K562 treated with DMSO at 1 percent for 24 hours (cell line): ENCODE results near the gene ZNF646. TPM values are rescaled to one million over a fixed set of nuclear protein-coding genes. Genes with fewer than 3 reads are reported as not detected.

Experiments
- total RNA-seq: library from RNA; unstranded; fragments of 300-600 nt; gene quantifications from 2 replicates; pipeline ENCODE4 v1.2.3, GENCODE V29; 2022; ENCODE audit warnings: low read depth; ENCODE audit not compliant: insufficient read depth

Gene ZNF646, protein sequence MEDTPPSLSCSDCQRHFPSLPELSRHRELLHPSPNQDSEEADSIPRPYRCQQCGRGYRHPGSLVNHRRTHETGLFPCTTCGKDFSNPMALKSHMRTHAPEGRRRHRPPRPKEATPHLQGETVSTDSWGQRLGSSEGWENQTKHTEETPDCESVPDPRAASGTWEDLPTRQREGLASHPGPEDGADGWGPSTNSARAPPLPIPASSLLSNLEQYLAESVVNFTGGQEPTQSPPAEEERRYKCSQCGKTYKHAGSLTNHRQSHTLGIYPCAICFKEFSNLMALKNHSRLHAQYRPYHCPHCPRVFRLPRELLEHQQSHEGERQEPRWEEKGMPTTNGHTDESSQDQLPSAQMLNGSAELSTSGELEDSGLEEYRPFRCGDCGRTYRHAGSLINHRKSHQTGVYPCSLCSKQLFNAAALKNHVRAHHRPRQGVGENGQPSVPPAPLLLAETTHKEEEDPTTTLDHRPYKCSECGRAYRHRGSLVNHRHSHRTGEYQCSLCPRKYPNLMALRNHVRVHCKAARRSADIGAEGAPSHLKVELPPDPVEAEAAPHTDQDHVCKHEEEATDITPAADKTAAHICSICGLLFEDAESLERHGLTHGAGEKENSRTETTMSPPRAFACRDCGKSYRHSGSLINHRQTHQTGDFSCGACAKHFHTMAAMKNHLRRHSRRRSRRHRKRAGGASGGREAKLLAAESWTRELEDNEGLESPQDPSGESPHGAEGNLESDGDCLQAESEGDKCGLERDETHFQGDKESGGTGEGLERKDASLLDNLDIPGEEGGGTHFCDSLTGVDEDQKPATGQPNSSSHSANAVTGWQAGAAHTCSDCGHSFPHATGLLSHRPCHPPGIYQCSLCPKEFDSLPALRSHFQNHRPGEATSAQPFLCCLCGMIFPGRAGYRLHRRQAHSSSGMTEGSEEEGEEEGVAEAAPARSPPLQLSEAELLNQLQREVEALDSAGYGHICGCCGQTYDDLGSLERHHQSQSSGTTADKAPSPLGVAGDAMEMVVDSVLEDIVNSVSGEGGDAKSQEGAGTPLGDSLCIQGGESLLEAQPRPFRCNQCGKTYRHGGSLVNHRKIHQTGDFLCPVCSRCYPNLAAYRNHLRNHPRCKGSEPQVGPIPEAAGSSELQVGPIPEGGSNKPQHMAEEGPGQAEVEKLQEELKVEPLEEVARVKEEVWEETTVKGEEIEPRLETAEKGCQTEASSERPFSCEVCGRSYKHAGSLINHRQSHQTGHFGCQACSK (N-terminal part only)
- 20.6 and 23.7 TPM in 2 replicates for total RNA-seq

DNA sequence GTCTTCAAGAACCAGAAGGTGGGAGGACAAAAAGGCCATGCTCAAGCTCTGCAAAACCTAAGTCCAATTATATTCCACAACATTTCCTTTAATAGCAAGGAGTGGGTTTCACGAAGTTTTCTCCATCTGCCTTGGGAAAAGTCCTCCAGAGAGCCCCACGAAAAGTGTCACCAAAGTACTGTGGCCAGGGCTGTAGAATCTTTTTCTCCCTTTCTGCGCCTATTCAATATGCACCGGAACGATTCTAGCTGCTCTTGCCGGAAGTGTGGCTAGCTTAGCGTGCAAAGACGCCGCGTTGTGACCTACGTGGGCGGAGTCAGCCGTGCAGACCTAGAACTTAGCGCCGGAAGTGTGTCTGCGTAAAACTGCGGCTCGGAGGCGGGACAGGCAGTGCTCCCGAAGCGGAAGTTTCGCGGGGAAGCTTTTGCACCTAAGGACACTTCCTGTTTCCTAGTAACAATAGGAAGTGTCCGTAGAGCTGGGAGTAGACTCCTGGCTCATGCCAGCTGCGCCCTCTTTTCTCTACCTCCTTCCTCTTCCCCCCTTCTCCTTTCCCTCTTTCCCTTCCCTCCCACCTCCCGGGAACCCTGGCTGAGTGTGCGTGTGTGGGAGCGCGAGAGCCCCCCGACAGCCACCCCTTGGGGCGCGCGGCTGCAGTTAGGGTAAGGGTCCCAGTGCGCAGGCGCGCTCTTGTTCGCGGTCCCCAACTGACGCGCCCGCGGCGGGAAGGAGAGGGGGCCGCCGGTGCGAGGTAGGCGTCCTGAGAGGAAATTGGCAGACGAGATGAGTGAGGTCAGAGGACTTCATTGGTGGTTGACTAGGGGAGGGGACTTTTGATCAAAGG, at the start of gene ZNF646, which contains the start of gene ZNF668:
Gene ZNF646 (plus strand): TSS at position 453 of the 844 bp plus-strand sequence. CDS start 1,903 bp downstream, outside the sequence.
Gene ZNF668 (minus strand): TSS at position 271 of the 844 bp plus-strand sequence. CDS start 9,781 bp downstream, outside the sequence.

DNA sequence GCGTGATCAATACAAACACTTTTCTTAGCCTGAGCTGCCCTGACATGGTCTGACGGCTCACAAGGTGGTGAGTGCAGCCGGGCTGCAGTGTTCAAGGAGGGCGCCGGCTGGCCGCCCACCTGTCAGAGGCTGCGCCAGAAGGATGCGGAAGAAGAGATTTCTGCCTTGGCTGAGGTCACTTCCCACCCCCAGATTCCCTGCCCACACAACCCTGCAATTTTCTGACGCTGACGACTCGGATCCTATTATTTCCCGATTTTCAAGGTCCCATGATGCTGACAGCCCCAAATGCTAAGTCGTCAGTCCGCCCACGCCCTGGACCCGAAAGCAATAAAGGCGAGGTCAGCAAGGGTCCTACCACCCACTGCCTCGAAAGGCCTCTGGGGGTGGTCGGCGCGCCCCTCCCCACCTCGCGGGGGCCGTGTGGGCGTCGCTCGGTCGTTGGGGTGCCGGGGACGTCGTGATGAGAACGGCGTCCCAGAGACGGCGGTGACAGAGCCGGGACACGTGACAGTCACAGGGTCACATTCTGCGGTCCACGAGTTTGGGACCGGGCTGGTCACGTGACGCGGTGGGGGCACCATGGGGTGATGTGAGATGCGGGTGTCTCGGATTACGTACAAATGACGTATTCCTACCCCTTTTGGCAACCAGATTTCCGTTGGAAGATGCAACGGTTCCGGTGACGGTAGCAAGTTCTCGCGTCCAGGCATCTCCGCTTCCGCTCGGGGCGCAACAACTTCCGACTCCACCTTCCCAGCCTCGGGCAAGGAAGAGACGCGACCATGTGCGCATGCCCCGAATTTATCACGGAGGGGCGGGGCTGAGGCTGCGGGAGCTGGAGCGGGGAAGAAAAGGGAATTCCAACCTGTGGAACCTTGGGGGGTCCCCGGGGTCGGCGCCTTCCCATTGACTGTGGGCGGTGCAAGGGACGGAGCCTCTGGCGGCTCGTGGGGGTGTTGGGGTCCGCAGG, 41.2 kb upstream of the ZNF646 start, which contains the start of gene STX4:
Gene STX4 (plus strand): TSS at position 823 of the 973 bp plus-strand sequence. CDS start 248 bp downstream, outside the sequence.

GRCh38 chr16:31088459-31089183, 14.4 kb downstream of the ZNF646 start, which contains the start of gene PRSS53:
Gene PRSS53 (minus strand): TSS chr16:31088943. CDS start chr16:31088809, 134 bp downstream.

DNA sequence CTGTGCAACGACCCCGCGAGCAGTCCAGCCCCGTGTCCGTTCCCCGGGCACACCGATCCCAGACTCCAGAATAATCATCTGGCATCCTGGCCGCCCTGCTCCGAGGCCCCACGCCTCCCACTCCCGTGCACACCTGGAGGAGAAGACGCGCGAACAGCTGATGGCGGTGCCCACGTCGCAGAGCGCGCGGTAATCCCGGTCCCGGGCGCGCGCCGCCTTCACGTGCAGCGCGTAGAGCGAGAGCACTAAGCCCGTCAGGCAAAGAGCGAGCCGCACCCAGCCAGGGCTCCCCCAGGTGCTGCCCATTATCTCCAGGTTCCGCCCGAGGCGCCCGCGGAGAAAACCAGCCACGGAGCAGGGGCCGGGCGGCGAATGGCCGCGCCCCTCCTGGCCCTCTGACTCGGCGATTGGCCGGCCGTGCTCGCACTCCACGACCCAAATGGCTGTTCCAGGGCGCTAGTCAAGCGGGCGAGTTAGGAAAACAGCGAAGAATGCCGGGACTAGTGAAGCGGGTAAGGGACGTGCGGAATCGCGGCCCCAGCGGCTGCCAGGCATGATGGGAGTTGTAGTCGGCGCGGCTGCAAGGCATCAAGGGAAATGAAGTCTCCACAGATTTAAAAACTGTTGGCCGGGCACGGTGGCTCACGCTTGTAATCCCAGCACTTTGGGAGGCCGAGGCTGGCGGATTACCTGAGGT, 20.4 kb downstream of the ZNF646 start, which contains the start of gene VKORC1:
Gene VKORC1 (minus strand): TSS at position 374 of the 697 bp plus-strand sequence. CDS start 68 bp downstream, at position 306.

DNA sequence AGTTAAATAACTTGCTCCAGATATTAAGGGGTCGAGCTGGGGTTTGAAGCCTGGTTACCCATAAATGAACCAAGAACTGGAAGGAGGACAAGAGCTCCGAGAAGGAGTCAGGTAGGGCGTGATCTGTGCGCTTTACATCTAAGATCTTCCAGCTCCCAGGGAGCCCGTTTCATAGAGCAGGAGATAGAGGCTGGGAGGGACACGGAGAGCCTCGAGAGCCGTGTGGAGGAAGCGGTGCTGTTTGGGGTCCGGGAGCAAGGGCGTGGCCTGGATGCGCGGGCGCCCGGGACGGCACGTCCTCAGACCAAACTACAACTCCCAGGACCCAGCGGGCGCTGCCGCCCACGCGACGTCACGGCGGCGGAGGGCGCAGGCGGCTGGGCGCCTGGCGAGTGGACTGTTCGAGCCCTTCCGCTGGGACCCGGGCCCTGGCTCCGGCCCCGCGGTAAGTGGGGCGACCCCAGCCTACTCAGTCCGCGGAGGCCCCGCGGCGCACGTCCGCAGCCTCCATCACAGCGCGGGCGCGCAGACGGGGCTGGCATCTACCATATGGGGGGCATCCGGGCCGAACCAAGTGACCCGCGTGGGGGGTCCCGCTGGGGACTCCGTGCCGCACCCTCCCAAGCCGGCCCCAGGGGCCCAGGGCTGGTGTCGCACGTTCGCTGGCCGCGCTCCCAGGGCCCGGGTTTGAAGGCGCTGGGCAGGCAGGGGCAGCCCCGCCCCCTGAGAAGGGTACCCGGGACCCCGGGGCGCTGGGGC, 34.0 kb downstream of the ZNF646 start, which contains the start of gene BCKDK:
Gene BCKDK (plus strand): TSS at position 352 of the 759 bp plus-strand sequence. CDS start 838 bp downstream, outside the sequence.

DNA sequence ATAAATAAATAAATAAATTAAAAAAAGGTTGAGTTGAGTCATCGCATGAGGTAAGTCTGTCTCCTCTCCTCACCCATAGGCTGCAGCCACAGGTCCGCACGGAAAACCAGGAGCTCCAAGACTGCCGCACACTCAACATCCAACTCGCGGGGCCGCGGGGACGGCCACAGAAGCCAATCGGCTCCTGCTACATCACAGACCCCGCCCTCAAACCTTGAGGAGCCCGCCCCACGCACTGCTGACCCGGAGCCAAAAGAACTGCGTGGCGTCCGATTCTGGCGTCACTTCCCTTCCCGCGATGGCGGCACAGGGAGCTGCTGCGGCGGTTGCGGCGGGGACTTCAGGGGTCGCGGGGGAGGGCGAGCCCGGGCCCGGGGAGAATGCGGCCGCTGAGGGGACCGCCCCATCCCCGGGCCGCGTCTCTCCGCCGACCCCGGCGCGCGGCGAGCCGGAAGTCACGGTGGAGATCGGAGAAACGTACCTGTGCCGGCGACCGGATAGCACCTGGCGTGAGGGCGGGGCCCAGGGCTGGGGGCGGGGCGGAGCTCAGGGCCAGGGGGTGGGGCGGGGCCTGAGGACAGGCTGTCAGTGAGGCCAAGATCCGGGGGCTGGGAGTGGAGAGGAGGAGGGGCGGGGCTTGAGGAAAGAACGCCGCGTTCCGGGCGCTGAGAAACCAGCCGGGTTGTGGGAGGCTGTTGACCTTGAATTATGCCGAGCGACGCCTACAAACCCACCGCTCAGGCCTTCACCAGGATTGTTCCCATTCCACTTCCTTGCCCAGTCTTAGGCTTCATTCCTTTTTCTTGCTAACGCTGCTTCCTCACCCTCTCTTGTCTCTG, 43.4 kb downstream of the ZNF646 start, which contains the start of gene KAT8:
Gene KAT8 (plus strand): TSS at position 281 of the 839 bp plus-strand sequence. CDS start 18 bp downstream, at position 299.

Other genes starting within 250 kb of the ZNF646 start
- 39.7 and 39.8 TPM in 2 replicates for gene BCL7C, start 180.3 kb upstream of the ZNF646 start, total RNA-seq
- gene CTF1, start 177.8 kb upstream of the ZNF646 start, total RNA-seq: 3.7 and 4.2 TPM in 2 replicates
- gene FBXL19, start 150.8 kb upstream of the ZNF646 start, total RNA-seq: 30.5 TPM in 2 replicates
- gene ORAI3, start 125.4 kb upstream of the ZNF646 start, total RNA-seq: 86.5 and 97.3 TPM in 2 replicates
- 21.2 and 22.6 TPM in 2 replicates for gene SETD1A, start 116.7 kb upstream of the ZNF646 start, total RNA-seq
- gene HSD3B7, start 89.2 kb upstream of the ZNF646 start, total RNA-seq: 41.6 and 42.7 TPM in 2 replicates
- 0.65 and 0.82 TPM in 2 replicates for gene STX1B, start 63.8 kb upstream of the ZNF646 start, total RNA-seq
- gene STX4, start 40.9 kb upstream of the ZNF646 start, total RNA-seq: 48.7 and 57.8 TPM in 2 replicates
- gene ZNF668, start 182 bp upstream of the ZNF646 start, total RNA-seq: 20.7 and 21.1 TPM in 2 replicates
- 3.0 and 3.1 TPM in 2 replicates for gene PRSS53, start 14.5 kb downstream of the ZNF646 start, total RNA-seq
- 203 and 206 TPM in 2 replicates for gene VKORC1, start 20.4 kb downstream of the ZNF646 start, total RNA-seq
- 57.1 and 65.5 TPM in 2 replicates for gene BCKDK, start 34.0 kb downstream of the ZNF646 start, total RNA-seq
- gene KAT8, start 43.2 kb downstream of the ZNF646 start, total RNA-seq: 76.8 and 93.8 TPM in 2 replicates
- 56.3 and 61.3 TPM in 2 replicates for gene PRSS8, start 61.3 kb downstream of the ZNF646 start, total RNA-seq
- gene PRSS36, start 75.6 kb downstream of the ZNF646 start, total RNA-seq: 0.45 TPM in 1 of 2 replicates, not detected in the other
- 211 and 283 TPM in 2 replicates for gene FUS, start 105.7 kb downstream of the ZNF646 start, total RNA-seq
- gene PYCARD, start 128.3 kb downstream of the ZNF646 start, total RNA-seq: 91.6 and 93.5 TPM in 2 replicates
- 0.02 TPM in 1 of 2 replicates, not detected in the other for gene TRIM72, start 139.7 kb downstream of the ZNF646 start, total RNA-seq
- not detected in 2 replicates for gene PYDC1, start 142.7 kb downstream of the ZNF646 start, total RNA-seq
- 3.6 and 5.1 TPM in 2 replicates for gene ITGAM, start 185.6 kb downstream of the ZNF646 start, total RNA-seq